ENCODE results near the gene ROS1. TPM values are rescaled to one million over a fixed set of nuclear protein-coding genes. Genes with fewer than 3 reads are reported as not detected.

Gene ROS1
- total RNA-seq, 1 donor: 0.43 TPM

- TF ChIP-seq CTCF (IDR thresholded peaks at IDR 0.05; ENCODE audit: insufficient read depth, low read depth, low read length): no peak
- no peak for DNase-seq (ENCODE audit: low read depth)
- no peak overlapping the region for H3K4me3 ChIP-seq (ENCODE audit: low read depth, low read length)
Measured at GRCh38 chr6:117399126-117399525, 26.6 kb downstream of the ROS1 start.

- TF ChIP-seq CTCF (IDR thresholded peaks at IDR 0.05; ENCODE audit: insufficient read depth, low read depth, low read length): no peak
- DNase-seq (ENCODE audit: low read depth): peak; percentile 64
- H3K4me3 ChIP-seq (ENCODE audit: low read depth, low read length): no peak overlapping the region
Measured at GRCh38 chr6:117397536-117398227, 28.1 kb downstream of the ROS1 start.

- no peak for TF ChIP-seq CTCF (IDR thresholded peaks at IDR 0.05; ENCODE audit: insufficient read depth, low read depth, low read length)
- DNase-seq (ENCODE audit: low read depth): peak; percentile 2
- H3K4me3 ChIP-seq (ENCODE audit: low read depth, low read length): no peak overlapping the region
Measured at GRCh38 chr6:117396228-117396627, 29.5 kb downstream of the ROS1 start.

GRCh38 chr6:117395164-117395563 lies 30.6 kb downstream of the ROS1 start:
- no peak overlapping the region for H3K4me3 ChIP-seq (ENCODE audit: low read depth, low read length)
- no peak for TF ChIP-seq CTCF (IDR thresholded peaks at IDR 0.05; ENCODE audit: insufficient read depth, low read depth, low read length)
- DNase-seq (ENCODE audit: low read depth): no peak

GRCh38 chr6:117393045-117393444 lies 32.7 kb downstream of the ROS1 start:
- TF ChIP-seq CTCF (IDR thresholded peaks at IDR 0.05; ENCODE audit: insufficient read depth, low read depth, low read length): no peak
- H3K4me3 ChIP-seq (ENCODE audit: low read depth, low read length): no peak overlapping the region
- DNase-seq (ENCODE audit: low read depth): no peak

GRCh38 chr6:117391874-117392583 lies 33.7 kb downstream of the ROS1 start:
- TF ChIP-seq CTCF (IDR thresholded peaks at IDR 0.05; ENCODE audit: insufficient read depth, low read depth, low read length): no peak
- DNase-seq (ENCODE audit: low read depth): no peak
- no peak overlapping the region for H3K4me3 ChIP-seq (ENCODE audit: low read depth, low read length)
